GM18870 (cell line): Measurements from ENCODE around the gene ATAD5.
A peak's percentile ranks its signal among the peaks of the same experiment; 100 is the strongest.
"Not testable (repeated sequence)": the region's sequence is repeated elsewhere in the genome, so short reads cannot be mapped to it uniquely, and the experiment has no call there.

Experiments
- ATAC-seq: cut with Tn5 transposase; IDR thresholded peaks from one replicate; pipeline ENCODE4 v1.9.1; 2021; ENCODE audit warnings: moderate library complexity; ENCODE audit not compliant: unreplicated experiment

Gene ATAD5, protein sequence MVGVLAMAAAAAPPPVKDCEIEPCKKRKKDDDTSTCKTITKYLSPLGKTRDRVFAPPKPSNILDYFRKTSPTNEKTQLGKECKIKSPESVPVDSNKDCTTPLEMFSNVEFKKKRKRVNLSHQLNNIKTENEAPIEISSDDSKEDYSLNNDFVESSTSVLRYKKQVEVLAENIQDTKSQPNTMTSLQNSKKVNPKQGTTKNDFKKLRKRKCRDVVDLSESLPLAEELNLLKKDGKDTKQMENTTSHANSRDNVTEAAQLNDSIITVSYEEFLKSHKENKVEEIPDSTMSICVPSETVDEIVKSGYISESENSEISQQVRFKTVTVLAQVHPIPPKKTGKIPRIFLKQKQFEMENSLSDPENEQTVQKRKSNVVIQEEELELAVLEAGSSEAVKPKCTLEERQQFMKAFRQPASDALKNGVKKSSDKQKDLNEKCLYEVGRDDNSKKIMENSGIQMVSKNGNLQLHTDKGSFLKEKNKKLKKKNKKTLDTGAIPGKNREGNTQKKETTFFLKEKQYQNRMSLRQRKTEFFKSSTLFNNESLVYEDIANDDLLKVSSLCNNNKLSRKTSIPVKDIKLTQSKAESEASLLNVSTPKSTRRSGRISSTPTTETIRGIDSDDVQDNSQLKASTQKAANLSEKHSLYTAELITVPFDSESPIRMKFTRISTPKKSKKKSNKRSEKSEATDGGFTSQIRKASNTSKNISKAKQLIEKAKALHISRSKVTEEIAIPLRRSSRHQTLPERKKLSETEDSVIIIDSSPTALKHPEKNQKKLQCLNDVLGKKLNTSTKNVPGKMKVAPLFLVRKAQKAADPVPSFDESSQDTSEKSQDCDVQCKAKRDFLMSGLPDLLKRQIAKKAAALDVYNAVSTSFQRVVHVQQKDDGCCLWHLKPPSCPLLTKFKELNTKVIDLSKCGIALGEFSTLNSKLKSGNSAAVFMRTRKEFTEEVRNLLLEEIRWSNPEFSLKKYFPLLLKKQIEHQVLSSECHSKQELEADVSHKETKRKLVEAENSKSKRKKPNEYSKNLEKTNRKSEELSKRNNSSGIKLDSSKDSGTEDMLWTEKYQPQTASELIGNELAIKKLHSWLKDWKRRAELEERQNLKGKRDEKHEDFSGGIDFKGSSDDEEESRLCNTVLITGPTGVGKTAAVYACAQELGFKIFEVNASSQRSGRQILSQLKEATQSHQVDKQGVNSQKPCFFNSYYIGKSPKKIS (N-terminal part only)

DNA sequence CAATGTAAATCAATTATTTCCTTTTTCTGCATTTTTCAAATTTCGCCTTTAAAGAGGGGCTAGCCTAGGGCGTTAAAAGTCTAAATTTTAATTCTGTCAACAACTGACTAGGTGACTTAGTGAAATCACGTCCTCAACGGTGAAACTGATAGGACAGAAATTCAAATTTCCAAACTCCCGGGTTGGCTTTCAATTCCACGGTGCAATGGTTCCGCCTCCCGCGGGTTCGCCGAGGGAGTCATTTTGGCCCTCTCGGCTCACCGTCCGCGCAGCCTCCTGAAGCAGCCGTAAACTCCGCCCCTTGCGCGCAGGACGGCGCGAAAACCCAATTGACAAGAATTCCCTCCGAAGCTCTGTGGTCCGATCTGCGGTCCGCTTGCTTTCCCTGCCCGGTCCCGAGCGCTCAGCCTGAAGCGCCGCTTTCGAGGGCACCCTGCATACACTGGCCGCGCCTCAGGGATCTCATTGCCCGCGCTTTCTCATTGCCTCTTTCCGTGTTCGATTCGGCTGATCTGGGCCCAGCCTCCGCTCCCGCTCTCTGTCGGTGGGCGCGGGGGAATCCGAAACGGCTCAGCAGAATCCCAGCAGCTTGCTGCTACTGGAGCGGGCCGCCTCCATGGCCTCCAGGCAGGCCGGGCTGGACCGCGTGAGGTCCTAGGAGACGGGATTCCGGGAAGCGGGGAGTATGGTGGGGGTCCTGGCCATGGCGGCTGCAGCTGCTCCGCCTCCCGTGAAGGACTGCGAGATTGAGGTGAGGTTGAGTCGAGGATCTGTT, at the start of gene ATAD5:
TSS of gene ATAD5 (plus strand) at position 304 of the 775 bp plus-strand sequence. CDS start at position 686, 382 bp downstream.
- no peak for ATAC-seq

DNA sequence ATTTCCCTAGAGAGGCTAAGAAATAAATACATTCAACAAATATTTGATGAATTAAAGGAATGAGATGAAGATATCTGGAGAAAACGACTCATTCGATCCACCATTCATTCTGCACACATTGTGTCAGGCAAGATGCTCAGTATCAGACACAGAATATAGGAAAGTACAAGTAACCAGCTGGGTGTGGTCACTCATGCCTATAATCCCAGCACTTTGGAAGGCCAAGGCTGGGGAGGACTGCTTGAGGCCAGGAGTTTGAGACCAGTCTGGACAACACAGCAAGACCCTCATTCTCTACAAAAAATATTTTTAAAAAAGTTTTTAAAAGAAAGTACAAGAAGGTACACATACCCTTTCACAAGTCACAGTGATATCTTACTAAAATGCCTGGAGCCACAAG, 49.6 kb upstream of the ATAD5 start:
- ATAC-seq = no peak

DNA sequence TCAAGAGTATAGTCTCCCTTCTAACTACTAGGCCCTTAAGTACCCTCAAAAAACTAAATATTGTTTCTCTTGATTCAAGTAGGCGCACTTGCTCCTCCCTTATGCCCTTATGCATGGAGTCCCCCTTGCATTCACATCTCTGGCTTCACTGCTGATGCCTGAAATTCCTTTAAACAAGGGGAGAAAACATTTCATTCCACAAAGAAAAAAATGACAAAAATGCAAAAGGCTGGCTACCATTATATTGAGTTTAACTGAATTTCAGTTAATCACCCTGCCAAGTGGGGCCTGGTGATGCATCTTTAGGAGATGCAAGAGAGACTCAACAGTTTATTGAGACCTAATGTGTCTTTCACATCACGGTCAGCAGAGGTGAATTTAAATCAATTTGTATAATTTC, 42.8 kb upstream of the ATAD5 start:
- no peak for ATAC-seq

DNA sequence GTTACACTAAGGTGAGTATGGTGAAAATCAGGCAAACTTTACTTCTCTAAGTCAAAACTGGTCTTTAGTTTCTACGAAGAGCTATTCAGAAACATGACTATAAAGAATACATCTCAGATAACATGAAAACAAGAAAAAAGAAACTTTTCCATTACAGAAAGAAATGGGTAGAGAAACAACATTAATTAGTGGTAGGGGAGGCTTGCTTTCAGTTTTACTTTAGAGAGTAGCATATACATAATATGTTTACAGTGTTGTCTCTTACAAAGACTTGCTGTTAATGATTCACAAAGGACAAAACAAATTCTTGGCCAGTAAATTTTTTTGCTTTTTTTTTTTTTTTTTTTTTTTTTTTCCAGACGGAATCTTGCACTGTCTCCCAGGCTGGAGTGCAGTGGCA, 41.5 kb upstream of the ATAD5 start:
- ATAC-seq = no peak

DNA sequence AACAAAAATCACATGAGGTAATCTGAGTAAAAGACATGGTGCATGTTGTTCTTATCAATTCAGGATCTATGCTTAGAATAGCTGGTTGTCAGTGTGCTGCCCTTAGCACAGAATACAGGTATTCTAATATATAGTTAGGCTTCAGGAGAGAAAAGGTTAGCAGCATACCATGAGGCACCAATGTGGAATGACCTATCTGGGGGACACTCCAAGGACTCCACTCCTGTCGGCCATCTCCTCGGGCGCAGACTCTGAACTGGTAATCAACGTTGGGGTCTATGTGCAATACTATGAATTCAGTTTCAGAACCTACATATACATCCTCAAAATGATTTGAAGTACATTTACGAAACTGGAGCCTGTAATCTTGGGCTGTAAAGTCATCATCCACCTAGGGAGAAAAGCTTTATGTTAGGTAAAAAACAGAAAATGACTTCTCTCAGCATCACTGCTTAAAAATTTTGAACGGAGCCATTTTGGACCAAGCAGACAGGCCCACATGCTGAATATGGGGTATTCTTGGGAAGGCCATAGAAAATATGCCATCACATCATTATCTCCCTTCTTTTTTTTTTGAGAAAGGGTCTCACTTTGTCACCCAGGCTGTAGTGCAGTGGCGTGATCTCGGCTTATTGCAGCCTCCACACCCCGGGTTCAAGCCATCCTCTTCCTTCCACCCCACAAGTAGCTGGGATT, 38.3 kb upstream of the ATAD5 start:
- no peak for ATAC-seq

DNA sequence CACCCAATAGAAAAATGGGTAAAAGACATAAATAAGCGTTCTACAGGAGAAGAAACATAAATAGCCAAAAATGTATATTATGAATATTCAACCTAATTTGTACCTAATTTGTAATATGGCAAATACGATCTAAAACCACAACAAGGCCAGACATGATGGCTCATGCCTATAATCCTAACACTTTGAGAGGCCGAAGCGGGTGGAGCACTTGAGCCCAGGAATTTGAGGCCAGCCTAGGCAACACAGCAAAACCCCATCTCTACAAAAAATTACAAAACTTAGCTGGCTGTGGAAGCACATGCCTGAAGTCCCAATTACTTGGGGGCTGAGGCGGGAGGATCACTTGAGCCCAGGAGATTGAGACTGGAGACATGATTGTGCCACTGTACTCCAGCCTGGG, 37.4 kb upstream of the ATAD5 start:
- no peak for ATAC-seq

DNA sequence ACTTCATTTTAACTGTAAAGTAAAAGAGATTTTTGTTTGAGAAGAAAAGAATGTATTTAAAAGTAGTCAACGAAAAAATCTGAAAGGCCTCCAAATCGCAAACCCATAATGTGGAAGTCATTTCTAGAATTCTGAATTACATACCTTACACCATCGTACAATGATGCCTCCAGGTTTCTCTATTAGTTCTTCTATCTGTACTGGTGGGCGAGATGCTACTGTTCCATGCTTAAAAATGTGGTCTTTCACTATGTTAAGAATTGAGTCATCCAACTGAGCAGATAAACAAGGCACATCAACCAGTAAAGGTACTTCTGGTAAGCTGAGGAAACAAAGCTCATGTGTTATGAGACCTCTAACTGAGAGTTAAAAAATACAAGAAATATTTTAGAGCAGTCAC, 35.8 kb upstream of the ATAD5 start:
- ATAC-seq = no peak

DNA sequence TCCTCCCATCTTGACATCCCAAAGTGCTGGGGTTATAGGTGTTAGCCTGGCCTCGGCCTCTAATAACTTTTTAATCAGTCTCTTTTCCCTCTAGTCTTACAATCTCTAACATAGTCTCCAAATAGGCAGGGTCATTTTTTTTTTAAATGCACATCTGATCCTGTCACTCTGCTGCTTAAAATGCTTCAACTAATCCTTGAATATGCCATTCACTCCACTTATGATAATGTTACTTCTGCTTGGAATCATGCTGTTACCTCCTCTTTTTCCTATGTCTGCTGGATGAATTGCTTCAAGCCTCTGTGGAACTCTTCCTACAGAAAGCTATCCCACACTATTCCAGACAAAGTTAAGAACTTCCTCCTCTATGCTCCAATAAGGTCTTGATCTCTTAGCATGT, 30.1 kb upstream of the ATAD5 start:
- no peak for ATAC-seq

DNA sequence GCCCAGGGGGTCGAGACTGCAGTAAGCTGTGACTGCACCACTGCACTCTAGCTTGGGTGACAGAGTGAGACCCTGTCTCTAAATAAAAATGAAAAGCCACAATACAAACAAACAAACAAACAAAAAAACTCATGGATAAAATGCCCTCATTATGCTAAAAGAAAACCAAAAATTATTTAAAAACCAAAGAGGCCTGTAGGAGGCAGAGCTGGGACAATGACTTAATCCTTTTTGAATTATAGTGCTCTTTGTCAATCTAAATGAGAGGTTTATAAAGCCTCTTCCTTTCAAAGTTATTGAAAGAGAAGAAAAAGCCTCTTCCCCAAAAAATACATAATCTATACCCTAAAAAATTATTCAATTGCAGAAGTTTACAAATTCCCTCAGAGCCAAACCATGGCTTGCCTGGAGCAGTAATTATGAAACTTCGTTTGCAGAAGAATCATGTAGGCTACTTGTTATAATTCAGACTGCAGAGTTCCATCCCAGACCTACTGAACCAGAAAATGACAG, 25.8 kb upstream of the ATAD5 start:
- no peak for ATAC-seq

DNA sequence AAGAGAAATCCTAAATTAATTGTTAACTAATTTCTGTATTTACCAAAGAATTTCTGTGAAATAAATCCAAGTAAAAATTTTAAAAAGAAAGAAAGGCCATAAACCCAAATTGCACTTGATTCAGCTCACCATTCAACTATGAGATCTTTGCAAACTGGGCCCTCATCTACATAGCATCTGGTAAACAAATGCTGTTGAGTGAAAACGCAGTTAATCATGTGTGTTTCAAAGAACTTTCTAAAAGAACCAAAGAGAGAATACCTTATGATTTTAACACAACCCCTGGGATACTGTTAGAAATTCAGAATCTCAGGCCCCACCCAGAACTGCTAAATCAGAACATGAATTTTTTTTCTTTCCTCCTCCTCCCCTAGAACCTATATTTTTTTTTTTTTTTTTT, 23.9 kb upstream of the ATAD5 start:
- no peak for ATAC-seq

DNA sequence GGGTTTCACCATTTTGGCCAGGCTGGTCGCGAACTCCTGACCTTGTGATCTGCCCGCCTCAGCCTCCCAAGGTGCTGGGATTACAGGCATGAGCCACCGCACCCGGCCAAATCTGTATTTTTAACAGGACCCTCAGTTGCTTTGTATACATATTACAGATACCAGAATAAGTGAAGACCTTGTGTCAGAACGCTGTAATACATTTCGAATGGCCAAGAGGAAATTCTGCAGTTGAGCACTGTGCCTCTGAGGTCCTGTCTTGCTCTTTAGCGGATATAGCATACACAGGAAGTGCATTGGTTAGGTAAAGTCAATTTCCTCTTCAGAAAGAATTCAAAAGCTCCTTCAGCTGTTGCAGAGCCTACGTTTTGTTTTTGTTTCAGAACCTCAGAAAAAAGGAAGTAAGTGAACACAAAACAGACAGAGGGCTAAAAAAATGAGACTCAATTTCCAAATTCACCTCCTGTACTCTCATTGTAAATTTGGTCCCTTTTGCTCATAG, 22.9 kb upstream of the ATAD5 start:
- ATAC-seq = peak; percentile 62

DNA sequence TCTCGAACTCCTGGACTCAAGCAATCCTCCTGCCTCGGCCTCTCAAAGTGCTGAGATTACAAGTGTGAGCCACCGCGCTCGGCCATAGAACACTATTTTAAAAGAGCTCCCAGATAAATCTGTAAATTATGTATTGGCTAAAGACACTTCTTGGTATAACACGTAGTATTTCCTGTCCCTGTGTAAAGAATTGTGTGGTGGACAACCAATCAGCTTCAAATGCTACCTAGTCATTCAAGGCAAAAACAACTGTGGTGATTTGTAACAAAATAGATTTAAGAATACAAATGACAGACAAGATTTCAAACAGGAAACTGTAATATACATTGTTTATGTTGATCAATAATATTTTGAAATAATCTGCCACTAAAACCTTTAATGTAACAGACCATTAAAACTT, 21.9 kb upstream of the ATAD5 start:
- no peak for ATAC-seq

DNA sequence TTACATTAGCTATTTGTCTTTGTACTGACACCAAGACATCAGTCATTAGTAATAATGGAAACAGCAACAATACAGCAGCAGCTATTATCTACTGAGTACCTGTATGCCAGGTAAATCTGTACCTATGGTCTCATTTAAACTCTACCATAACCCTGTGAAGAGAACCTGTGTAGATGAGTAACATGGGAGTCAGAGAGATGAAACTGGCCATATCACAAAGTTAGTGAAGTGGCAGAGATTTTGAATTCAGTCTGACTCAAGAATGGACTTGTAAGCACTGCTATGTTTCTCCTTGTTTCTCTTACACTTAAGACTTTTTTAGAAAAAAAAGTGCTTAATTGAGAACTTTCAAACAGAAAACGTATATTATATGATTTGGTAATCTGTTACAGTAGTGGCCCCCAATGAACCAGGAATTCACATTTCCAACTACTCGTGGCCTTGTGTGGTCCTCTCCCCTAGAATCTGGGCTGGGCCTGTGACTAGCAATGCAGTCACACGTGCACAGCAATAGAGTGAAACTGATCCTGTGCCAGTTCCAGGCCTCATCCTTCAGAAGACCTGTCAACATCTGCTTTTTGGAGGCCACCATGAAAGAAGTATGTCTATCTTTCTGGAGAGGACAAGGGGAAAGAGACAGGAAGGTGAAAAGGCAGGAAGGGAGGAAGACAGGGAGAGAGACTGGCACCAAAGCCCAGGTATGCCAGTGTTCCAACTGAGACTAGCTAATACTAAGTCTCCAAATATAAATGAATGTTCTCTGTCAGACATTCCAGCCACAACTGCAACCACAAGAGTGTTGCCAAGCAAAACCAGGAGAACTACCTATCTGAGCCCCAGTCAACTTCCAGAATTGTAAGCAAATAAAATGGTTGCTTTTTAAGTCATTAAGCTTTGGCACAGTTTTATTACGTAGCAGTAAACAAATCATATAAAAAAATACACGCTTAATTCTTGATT, 19.3 kb upstream of the ATAD5 start:
- ATAC-seq = no peak

DNA sequence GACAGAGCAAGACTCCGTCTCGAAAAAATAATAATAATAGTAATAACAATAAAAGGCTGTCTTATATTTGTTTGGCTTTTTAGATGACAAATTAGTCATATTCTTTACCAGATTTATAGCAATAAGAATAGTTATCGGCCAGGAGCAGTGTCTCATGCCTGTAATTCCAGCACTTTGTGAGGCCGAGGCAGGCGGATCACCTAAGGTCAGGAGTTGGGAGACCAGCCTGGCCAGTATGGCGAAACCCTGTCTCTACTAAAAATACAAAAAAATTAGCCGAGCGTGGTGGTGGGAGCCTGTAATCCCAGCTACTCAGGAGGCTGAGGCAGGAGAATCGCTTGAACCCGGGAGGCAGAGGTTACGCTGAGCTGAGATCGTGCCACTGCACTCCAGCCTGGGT, 17.5 kb upstream of the ATAD5 start:
- ATAC-seq = not testable (repeated sequence)

DNA sequence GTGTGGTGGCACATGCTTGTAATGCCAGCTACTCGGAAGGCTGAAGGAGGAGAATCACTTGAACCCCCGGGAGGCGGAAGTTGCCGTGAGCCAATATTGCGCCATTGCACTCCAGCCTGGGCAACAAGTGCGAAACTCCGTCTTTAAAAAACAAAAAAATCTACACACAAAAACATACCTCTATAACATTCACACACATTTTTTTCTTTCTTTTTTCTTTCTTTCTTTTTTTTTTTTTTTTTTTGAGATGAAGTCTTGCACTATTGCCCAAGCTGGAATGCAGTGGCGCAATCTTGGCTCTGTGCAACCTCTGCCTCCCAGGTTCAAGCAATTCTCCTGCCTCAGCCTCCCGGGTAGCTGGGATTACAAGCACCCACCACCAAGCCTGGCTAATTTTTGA, 16.9 kb upstream of the ATAD5 start:
- ATAC-seq = not testable (repeated sequence)

DNA sequence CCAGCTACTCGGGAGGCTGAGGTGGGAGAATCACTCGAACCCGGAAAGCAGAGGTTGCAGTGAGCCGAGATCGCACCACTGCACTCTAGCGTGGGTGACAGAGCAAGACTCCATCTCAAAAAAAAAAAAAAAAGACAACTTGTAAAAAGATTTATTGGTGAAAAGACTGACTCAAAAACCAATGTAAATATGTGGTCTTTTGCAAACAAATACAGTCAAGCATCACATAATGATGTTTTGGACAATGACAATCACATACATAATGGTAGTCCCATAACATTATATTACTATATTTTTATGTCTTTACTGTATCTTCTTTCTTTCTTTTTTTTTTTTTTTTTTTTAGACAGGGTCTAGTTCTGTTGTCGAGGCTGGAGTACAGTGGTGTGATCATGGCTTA, 15.6 kb upstream of the ATAD5 start:
- ATAC-seq = no peak

DNA sequence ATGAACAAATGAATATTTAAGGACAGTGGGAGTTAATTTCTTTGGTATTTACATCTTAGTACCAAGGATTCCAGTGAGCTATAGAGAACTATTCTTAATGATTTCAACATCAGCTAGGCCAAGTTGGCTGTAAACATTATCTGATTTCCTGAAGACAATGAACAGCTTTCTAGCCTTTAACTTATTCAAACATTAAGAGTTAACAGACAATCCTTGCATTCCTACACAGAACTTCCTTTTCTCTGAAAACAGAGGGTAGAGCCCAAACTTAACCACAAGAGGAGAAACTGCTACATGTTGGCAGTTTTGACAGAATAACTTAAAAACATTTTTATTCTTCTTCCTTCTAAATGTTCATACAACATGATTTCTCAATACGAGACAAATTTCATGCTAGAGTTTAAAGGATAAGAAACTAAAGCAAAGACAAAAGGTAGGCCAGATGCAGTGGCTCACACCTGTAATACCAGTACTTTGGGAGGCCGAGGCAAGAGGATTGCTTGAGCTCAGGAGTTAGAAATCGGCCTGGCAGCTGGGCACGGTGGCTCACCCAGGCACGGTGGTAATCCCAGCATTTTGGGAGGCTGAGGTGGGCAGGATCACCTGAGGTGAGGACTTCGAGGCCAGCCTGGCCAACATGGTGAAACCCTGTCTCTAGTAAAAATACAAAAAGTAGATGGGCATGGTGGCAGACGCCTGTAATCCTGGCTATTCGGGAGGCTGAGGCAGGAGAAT, 11.6 kb upstream of the ATAD5 start:
- ATAC-seq = no peak
